HUES48 (cell line): ENCODE results near the gene DDR2.
"Not testable (repeated sequence)": the region's sequence is repeated elsewhere in the genome, so short reads cannot be mapped to it uniquely, and the experiment has no call there.

Experiments used
- H3K27ac ChIP-seq: one replicate; pipeline ENCODE4 v1.7.0; 2013; ENCODE audit warnings: low read depth, low read length, inconsistent platforms
- H3K27me3 ChIP-seq: 2 replicates; pipeline ENCODE4 v1.6.1; 2013; ENCODE audit warnings: mild to moderate bottlenecking, low read length; ENCODE audit not compliant: control insufficient read depth, insufficient read depth
- H3K36me3 ChIP-seq: 2 replicates; pipeline ENCODE4 v1.6.1; 2013; ENCODE audit warnings: low read length; ENCODE audit not compliant: control insufficient read depth, insufficient read depth
- H3K4me1 ChIP-seq: 2 replicates; pipeline ENCODE4 v1.6.1; 2013; ENCODE audit warnings: mild to moderate bottlenecking, low read length; ENCODE audit not compliant: control insufficient read depth, insufficient read depth
- H3K4me3 ChIP-seq: 2 replicates; pipeline ENCODE4 v1.5.1; 2013; ENCODE audit warnings: mild to moderate bottlenecking, low read depth, low read length
- H3K9ac ChIP-seq: 2 replicates; pipeline ENCODE4 v1.6.1; 2013; ENCODE audit warnings: mild to moderate bottlenecking, low read depth, low read length, moderate library complexity
- H3K9me3 ChIP-seq: 2 replicates; pipeline ENCODE4 v1.6.1; 2013; ENCODE audit warnings: low read length; ENCODE audit not compliant: control insufficient read depth, insufficient read depth

Gene DDR2

DNA sequence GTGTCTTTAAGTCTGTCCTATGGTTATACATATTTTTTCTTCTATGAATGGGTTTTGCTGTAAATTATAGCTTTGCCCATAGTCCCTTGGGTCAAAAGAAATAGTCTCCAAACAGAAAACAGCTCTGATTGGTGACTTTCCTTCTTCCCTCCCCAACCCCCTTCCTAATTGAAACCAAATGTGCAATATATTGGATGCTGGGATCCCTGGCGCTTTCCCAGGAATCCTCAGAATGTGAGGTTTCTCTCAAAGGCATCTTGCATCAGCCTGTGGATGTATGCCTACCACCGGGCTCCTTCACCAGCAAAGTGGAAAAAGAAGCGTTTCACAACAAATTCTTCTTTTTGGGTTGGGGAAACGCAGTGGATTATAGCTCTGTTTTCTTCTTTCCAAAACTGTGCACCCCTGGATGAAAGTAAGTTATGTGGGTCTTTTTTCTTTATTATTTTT, at the start of gene DDR2:
Gene DDR2 (plus strand): TSS at position 248 of the 450 bp plus-strand sequence. CDS start 86,600 bp downstream, outside the sequence.
- no peaks in the 10 kb centered on the region for H3K36me3 ChIP-seq
- H3K4me1 ChIP-seq = peaks cover 17% of the 10 kb centered on the region
- H3K9ac ChIP-seq = peak within 1 kb of the TSS; percentile 52; the same call in 1 of the 2 replicates
- no peak within 1 kb of the TSS for H3K27ac ChIP-seq
- H3K9me3 ChIP-seq = no peaks in the 10 kb centered on the region
- H3K4me3 ChIP-seq = peak within 1 kb of the TSS; percentile 20; the same call in 1 of the 2 replicates
- H3K27me3 ChIP-seq = no peaks in the 10 kb centered on the region

DNA sequence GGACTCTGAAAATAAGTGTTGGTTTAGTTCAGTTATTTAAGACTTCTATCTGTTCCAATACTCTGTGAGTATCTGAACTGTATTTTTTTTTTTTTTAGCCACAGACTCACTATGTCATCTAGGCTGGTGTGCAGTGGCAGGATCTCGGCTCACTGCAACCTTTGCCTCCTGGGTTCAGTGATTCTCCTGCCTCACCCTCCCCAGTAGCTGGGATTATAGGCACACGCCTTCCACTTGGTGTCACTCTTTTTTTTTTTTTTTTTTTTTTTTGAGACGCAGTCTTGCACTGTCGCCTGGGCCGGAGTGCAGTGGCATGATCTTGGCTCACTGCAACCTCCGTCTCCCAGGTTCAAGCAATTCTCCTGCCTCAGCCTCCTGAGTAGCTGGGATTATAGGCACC, 49.4 kb upstream of the DDR2 start:
- peaks cover 26% of the 10 kb centered on the region for H3K36me3 ChIP-seq
- not testable (repeated sequence) for H3K4me1 ChIP-seq, H3K27me3 ChIP-seq, H3K9ac ChIP-seq, H3K4me3 ChIP-seq, H3K27ac ChIP-seq, H3K9me3 ChIP-seq

DNA sequence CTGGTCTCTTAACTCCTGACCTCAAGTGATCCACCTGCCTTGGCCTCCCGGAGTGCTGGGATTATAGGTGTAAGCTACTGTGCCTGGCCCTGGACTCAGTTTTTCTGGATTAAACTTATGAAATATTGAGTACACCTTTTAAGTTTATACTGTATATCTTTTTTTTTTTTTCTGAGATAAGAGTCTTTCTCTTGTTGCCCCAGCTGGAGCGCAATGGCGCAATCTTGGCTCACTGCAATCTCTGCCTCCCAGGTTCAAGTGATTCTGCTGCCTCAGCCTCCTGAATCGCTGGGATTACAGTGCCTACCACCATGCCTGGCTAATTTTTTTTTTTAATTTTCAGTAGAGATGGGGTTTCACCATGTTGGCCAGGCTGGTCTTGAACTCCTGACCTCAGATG, 47.2 kb upstream of the DDR2 start:
- not testable (repeated sequence) for H3K27me3 ChIP-seq, H3K4me3 ChIP-seq, H3K9ac ChIP-seq, H3K9me3 ChIP-seq, H3K27ac ChIP-seq, H3K4me1 ChIP-seq
- H3K36me3 ChIP-seq = peaks cover 33% of the 10 kb centered on the region

DNA sequence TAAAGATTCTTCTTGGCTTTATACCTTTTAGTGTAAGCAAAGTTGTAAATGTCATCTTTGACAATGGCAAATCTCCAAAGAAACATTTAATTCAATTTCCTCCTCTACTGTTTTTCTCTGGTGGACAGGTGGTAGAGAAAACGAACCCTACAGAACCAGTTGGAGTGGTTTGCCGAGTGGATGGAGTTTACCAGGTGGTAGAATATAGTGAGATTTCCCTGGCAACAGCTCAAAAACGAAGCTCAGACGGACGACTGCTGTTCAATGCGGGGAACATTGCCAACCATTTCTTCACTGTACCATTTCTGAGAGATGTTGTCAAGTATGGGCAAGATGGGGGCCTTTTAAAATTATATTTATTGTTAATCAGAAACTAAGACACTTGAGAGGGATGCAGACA, 44.9 kb upstream of the DDR2 start:
- H3K27ac ChIP-seq = no peak overlapping the region
- no peaks in the 10 kb centered on the region for H3K27me3 ChIP-seq
- no peaks in the 10 kb centered on the region for H3K4me1 ChIP-seq
- no peak overlapping the region for H3K4me3 ChIP-seq
- no peaks in the 10 kb centered on the region for H3K9me3 ChIP-seq
- H3K9ac ChIP-seq = no peak overlapping the region
- peaks cover 15% of the 10 kb centered on the region for H3K36me3 ChIP-seq

DNA sequence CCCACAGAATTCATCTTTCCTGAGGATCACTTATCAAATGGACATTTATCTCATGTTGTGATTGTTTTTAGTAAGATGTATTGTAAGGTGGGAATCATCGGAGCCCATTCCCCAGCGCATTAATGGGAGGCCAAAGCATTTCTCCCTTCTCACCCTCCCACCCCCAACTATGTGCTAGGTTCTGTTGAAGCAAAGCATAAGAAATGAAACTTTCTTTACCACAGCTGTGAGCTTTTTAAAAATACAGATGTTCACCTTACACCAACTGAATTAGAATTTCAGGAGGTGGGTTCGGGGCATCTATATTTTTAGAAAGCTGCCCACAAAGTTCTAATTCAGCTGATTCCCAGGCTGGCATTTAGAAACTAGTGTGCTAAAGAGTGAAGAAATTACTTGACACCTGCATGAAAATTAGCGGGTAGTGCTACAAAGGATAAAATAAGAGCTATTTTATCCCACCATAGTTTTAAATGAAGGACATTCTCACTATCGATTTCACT, 44.5 kb upstream of the DDR2 start:
- no peak overlapping the region for H3K27ac ChIP-seq
- H3K9me3 ChIP-seq = no peaks in the 10 kb centered on the region
- no peaks in the 10 kb centered on the region for H3K27me3 ChIP-seq
- H3K4me3 ChIP-seq = no peak overlapping the region
- H3K36me3 ChIP-seq = peaks cover 19% of the 10 kb centered on the region
- H3K9ac ChIP-seq = no peak overlapping the region
- H3K4me1 ChIP-seq = no peaks in the 10 kb centered on the region

DNA sequence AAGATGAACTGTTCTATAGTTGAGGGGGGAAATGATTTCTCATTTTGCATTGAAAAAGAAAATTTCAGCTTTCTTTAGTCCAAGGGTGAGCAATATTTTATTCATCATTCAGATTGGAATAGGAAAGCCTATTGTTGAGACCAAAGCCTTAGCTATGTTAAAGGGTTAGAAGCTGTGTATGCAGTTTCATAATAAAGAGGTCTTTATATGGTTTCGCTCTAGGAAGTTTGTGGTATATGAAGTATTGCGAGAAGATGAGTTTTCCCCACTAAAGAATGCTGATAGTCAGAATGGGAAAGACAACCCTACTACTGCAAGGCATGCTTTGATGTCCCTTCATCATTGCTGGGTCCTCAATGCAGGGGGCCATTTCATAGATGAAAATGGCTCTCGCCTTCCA, 42.2 kb upstream of the DDR2 start:
- Histone ChIP-seq H3K27me3 (no peaks in the 10 kb centered on the region), H3K9me3 (no peaks in the 10 kb centered on the region), H3K9ac (no peak overlapping the region), H3K36me3 (peaks cover 28% of the 10 kb centered on the region), H3K4me1 (no peaks in the 10 kb centered on the region), H3K27ac (no peak overlapping the region), H3K4me3 (no peak overlapping the region)

DNA sequence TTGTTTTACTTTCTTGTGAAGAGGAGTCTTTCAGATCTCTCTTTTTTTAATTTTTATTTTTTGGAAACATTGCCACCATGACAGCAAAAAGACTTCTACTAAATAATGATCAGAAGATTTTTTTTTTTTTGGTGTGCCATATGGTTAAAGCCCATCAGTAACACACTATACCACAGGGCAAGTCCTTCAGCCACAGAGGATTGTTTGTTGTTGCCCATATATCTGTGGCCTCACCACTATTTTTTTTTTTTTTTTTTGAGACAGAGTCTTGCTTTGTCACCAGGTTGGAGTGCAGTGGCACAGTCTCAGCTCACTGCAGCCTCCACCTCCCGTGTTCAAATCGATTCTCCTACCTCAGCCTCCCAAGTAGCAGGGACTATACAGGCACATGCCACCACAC, 41.6 kb upstream of the DDR2 start:
- Histone ChIP-seq H3K27me3 (no peaks in the 10 kb centered on the region), H3K4me1 (no peaks in the 10 kb centered on the region), H3K4me3 (no peak overlapping the region), H3K36me3 (peaks cover 28% of the 10 kb centered on the region), H3K27ac (no peak overlapping the region), H3K9me3 (no peaks in the 10 kb centered on the region), H3K9ac (no peak overlapping the region)

DNA sequence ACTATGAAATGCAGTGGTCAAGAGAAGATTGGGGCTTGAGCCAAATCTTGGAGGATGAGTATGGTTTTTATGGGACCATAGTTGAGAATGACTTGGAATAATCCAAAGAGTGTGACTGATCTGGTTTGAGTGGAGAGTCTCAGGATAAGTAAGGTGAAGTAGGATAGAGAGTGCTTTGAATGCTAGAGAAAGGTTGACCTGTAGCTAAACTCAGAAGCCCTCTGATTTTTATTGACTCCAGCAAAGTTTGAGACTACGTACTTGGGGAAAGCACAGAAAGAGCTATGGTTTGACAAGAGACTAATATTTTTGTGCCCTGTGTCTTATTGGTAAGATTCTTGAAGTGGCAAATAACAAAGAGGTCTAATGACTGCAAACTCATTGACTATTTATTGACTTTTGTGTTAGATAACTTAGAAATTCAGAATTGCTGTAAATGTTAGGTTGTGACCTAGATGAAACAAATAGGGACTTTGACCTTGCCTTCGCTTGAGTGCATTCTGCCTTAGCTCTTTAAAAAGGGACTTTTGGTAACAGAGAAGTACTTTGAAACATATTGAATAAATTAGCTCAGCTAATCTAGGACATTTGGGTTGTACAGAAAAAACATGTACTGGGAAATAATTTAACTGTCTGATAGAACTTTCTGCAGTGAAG, 35.6 kb upstream of the DDR2 start:
- H3K4me3 ChIP-seq = no peak overlapping the region
- H3K4me1 ChIP-seq = no peaks in the 10 kb centered on the region
- H3K9me3 ChIP-seq = no peaks in the 10 kb centered on the region
- H3K27ac ChIP-seq = no peak overlapping the region
- H3K27me3 ChIP-seq = no peaks in the 10 kb centered on the region
- peaks cover 26% of the 10 kb centered on the region for H3K36me3 ChIP-seq
- H3K9ac ChIP-seq = no peak overlapping the region

DNA sequence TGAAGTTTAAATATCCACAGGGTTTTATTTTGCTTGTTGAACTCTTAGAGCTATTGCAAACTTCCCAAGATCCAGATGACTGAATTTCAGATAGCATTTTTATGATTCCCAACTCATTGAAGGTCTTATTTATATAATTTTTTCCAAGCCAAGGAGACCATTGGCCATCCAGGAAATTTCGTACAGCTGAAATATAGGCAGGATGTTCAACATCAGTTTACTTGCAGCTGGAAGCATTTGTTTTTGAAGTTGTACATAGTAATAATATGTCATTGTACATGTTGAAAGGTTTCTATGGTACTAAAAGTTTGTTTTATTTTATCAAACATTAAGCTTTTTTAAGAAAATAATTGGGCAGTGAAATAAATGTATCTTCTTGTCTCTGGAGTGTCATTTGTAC, 32.8 kb upstream of the DDR2 start:
- no peaks in the 10 kb centered on the region for H3K27me3 ChIP-seq
- peaks cover 19% of the 10 kb centered on the region for H3K36me3 ChIP-seq
- H3K9me3 ChIP-seq = no peaks in the 10 kb centered on the region
- H3K27ac ChIP-seq = no peak overlapping the region
- no peaks in the 10 kb centered on the region for H3K4me1 ChIP-seq
- no peak overlapping the region for H3K4me3 ChIP-seq
- H3K9ac ChIP-seq = no peak overlapping the region

DNA sequence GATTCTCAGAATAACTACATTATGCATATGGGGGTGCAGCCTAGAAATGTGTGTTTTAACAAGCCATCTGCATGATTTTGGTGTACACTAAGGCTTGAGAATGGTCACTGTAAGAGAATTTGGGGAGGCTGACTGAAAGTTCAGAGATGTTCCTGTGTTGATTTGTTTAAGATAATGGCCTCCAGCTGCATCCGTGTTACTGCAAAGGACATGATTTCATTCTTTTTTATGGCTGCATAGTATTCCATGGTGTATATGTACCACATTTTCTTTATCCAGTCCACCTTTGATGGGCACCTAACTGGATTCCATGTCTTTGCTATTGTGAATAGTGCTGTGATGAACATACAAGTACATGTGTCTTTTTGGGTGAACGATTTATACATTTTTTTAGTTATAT, 29.1 kb upstream of the DDR2 start:
- not testable (repeated sequence) for H3K36me3 ChIP-seq, H3K27ac ChIP-seq, H3K4me1 ChIP-seq, H3K9ac ChIP-seq, H3K4me3 ChIP-seq, H3K9me3 ChIP-seq, H3K27me3 ChIP-seq

DNA sequence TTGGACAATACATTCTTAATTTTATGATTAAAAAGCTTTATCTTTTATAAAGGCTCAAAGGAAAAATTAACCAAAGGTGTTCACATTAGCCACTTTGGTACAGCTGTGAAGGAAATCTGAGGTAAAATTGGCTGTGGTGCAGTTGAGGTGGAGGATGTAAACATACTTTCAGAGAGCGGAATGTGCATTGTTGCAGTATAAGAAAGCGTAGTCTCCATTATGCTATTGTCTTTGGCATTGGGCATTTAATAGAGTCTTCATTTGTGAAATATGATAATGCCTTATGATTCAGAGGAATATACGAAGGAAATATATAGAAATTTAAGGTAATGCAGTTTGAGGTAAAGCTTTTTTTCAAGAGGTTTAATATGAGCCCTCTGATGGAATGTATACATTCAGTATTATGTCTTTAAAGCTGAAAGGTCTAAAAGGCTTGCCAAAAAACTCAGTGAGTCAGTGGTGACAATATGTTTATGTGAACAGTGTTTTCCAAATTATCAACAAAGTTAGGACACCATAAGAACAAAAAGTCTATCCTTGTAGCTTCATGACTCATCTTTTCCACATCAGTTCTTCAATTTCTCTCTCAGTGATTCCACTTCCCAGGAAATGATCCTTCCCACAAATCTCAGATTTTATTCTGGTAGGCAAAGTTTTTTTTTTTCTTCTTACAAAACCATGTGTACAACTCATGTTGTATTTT, 26.9 kb upstream of the DDR2 start:
- Histone ChIP-seq H3K9me3 (no peaks in the 10 kb centered on the region), H3K4me1 (no peaks in the 10 kb centered on the region), H3K4me3 (no peak overlapping the region), H3K36me3 (peaks cover 4% of the 10 kb centered on the region; the same call in 1 of the 2 replicates), H3K27ac (no peak overlapping the region), H3K27me3 (no peaks in the 10 kb centered on the region), H3K9ac (no peak overlapping the region)
